ENCODE data around the gene CRBN. TPM values are rescaled to one million over a fixed set of nuclear protein-coding genes. Genes with fewer than 3 reads are reported as not detected.

CRBN gene
- total RNA-seq, 2 donors from 2014 or later: 39.3 to 48.4 TPM

Other genes with a start within 250 kb of the CRBN start
- gene IL5RA, start 69.3 kb downstream of the CRBN start, total RNA-seq: 1 to 10 TPM in 1 of 2 donors, not detected in 1; 5.0 TPM
- gene TRNT1, start 52.8 kb downstream of the CRBN start, total RNA-seq: 10 to 100 TPM; 29.7 to 70.0 TPM